GM18517 (cell line): ENCODE results near the gene SYP.
A peak's percentile ranks its signal among the peaks of the same experiment; 100 is the strongest.

Source experiments
- ATAC-seq: cut with Tn5 transposase; IDR thresholded peaks from one replicate; pipeline ENCODE4 v1.9.1; 2021; ENCODE audit warnings: mild to moderate bottlenecking, moderate library complexity; ENCODE audit not compliant: unreplicated experiment

SYP gene

DNA sequence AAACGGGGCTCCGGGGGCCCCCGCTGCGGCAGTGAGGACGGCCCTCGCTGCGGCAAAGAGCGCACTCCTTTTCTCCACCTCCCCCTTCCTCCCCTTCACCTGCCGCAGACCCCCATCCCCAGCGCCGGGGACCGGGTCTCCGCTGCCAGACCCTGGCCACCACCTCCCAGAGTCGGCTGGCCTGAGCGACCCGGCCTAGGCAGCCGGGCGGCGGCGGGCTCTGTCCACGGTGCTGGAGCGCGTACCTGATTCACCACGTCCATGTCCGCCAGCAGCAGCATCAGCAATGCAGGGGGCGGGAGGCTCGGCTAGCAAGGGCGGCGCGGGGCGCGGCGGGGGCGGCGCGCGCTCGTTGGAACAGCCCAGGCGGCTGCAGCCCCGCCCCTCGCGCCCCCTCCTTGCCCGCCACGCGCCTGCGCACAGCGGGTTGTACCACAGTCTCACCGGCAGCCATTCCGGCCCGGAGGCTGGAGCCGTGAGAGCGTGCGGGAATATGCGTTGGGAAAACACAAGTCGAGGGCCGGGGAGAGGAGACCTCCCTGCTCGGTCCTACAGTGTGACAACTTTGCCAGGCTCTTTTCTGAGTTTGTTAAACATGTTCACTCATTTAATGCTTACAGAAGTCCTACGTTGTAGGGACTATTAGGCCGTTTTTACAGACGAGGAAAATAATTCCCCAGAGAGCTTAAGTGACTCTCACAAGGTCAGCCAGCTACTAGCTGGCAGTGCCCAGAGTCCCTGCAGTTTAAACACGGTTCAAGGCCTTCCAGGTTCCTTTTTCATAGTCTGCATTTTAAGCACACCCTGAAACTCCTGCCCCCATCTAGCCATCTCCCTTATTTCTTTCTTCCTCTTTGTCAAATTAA lies at the start of gene SYP:
Gene SYP (minus strand): TSS at position 288 of the 866 bp plus-strand sequence. CDS start 7 bp downstream, at position 281.
- ATAC-seq: peak; percentile 70

GRCh38 chrX:49249616-49250015 lies 49.6 kb upstream of the SYP start:
- ATAC-seq: no peak

DNA sequence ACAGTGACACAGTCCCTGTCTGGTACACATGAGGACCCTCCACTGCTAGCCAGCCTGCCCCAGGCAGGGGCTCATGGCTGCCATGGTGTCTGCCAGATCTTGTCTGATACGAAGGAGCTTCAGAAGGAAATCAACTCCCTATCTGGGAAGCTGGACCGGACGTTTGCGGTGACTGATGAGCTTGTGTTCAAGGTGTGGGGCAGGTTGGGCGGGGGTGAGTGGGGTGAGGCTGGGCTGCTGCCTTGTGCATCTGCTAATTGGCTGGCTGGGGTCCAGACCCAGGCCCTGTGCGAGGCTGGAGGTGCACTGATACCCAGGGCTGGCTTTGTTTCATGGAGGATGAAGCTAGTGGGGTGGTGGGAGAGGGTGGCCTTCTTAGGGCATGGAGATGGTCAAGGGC lies 49.1 kb upstream of the SYP start:
- no peak for ATAC-seq

DNA sequence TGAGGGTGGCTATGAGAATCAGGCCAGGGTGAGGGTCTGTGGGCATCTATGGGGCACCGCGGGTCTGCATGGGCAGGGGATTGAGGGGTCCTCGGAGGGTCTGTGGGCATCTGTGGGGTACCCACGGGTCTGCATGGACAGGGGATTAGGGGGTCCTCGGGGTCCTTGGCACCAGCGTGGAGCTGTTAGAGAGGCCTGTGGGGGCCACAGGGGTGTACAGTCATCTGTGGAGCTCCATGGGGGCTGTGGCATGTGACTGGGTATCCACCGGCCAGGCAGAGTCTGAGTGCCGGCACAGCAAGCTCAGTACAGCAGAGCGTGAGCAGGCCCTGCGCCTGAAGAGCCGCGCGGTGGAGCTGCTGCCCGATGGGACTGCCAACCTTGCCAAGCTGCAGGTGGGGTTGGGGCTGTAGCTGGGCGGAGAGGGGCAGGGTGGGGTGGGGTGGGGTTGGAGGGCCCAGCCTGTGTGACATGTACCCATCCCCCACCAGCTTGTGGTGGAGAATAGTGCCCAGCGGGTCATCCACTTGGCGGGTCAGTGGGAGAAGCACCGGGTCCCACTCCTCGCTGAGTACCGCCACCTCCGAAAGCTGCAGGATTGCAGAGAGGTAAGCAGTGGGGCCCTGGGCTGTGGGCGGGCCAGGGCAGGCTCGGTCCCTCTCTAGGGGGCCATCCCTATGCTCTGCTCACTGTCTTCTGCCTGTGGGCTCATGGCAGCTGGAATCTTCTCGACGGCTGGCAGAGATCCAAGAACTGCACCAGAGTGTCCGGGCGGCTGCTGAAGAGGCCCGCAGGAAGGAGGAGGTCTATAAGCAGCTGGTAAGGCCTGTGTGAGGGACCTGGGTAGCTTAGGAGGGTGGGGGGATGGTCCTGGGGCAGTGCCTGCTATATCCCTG lies 48.2 kb upstream of the SYP start:
- no peak for ATAC-seq

- ATAC-seq: no peak
These were observed 47.4 kb upstream of the SYP start for GRCh38 chrX:49247346-49247745.

- no peak for ATAC-seq
These were observed 46.5 kb upstream of the SYP start for GRCh38 chrX:49246541-49246940.

DNA sequence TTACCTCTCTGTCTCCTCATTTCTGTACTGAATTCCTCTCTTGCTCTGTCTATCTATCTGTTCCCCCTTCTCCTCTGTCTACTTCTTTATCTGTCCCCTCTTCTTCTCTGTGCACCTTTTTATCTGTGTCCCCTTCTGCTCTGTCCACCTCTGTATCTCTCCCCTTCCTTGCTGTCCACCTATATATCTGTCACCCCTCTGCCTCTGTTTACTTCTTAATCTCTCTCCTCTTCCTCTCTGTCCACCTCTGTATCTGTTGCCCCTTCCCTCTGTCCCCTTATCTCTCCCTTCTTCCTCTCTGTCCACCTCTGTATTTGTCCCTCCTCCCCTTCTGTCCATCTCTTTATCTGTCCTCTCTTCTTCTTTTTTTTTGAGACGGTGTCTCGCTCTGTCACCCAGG lies 44.2 kb upstream of the SYP start:
- ATAC-seq: no peak

- ATAC-seq: no peak
These were observed 43.2 kb upstream of the SYP start for GRCh38 chrX:49243166-49243565.

GRCh38 chrX:49242545-49243066 lies 42.6 kb upstream of the SYP start:
- ATAC-seq: no peak

DNA sequence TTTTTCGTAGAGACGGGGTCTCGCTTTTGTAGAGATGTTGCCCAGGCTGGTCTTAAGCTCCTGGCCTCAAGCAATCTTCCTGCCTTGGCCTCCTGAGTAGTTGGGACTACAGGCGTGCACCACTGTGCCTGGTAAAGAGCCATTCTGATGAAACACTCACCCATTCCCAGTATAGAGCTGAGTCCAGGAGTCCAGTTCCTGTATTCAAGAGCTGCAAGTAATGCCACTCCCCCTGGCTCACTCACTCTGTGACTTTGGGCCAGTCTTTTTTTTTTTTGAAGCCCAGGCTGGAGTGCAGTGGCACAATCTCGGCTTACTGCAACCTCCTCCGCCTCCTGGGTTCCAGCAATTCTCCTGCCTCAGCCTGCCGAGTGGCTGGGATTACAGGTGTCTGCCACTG lies 38.7 kb upstream of the SYP start:
- no peak for ATAC-seq

DNA sequence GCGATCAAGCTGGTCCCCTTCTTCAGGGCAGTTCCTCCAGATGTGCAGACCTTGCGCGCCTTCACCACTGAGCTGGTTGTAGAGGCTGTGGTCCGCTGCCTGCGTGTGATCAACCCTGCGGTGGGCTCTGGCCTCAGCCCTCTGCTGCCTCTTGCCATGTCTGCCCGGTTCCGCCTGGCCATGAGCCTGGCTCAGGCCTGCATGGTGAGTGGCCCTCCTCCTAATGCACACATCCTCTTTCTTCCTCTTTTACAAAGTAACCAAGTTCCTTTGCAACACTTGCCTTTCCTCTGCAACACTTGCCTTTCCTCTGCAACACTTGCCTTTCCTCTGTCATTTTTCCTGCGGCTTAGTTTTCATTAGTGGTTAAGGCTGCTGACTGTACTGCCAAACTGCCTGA lies 37.1 kb upstream of the SYP start:
- no peak for ATAC-seq

DNA sequence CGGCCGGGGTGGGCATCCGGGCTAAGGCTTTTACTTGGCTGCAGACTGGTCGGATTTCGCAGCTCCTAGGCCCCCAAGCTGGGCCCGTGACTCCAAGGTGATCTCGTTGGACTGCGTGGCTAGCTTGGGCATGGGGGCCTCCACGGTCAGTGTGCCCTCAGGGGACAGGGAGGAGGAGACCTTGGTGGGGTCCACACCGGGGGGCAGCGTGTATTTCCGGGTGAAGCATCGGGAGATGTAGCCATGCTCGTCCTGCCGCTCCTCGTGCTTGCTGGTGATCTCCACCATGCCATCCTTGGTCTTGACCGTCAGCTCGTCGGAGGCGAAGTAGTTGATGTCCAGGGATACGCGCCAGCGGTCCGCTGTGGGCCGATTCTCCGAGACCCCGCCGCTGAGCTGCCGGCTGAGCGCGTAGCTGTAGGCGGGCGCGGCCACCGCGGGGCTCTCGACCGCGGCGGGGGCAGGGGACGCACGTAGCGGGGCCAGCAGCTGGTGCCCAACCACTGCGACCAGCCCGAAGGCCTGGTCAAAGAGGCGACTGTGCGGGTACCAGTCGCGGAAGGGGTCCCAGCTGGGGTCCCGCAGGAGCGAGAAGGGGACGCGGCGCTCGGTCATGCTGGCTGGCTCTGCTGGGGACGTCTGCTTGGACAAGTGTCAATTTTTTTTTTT lies 34.0 kb upstream of the SYP start:
- no peak for ATAC-seq

DNA sequence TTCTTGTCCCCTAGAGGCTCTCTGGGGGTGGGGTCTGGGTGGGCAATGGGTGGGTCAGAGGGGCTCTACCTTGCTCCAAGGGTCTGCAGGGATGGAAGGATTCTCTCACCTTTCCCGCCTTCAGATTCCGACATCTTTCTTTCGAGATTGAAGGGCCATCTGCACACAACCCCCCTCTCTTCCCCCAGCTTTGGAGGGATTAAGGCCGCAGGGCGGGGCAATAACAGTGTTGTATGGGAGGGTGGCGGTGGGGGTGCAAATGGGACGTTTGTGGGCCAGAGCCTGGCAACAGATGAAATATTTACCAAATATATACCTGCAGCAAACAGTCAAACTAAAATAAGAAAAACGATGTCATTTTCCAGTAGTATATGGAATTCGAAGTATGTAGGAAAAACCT lies 33.2 kb upstream of the SYP start, which contains the start of gene CACNA1F:
Gene CACNA1F (minus strand): TSS at position 165 of the 400 bp plus-strand sequence. CDS start 31 bp downstream, at position 134.
- no peak for ATAC-seq

DNA sequence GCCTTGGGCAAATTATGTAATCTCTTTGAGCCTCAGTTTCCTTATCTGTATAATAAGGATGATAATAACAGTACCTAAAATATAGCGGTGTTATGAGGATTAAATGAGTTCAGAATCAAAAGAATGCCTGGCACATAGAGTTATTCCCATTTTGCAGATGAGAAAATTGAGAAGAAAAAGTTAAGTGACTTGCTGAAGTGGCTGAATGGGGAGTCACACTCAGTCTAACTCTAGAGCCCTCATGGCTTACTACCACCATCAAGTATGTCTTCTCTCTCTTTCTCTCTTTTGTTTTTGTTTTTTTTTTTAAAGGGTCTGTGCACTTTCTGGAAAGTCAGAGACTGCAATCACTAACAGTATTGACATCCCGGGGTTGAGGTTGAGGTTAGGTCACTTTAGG lies 32.5 kb upstream of the SYP start:
- ATAC-seq: no peak

GRCh38 chrX:49231333-49232000 lies 31.5 kb upstream of the SYP start:
- no peak for ATAC-seq

DNA sequence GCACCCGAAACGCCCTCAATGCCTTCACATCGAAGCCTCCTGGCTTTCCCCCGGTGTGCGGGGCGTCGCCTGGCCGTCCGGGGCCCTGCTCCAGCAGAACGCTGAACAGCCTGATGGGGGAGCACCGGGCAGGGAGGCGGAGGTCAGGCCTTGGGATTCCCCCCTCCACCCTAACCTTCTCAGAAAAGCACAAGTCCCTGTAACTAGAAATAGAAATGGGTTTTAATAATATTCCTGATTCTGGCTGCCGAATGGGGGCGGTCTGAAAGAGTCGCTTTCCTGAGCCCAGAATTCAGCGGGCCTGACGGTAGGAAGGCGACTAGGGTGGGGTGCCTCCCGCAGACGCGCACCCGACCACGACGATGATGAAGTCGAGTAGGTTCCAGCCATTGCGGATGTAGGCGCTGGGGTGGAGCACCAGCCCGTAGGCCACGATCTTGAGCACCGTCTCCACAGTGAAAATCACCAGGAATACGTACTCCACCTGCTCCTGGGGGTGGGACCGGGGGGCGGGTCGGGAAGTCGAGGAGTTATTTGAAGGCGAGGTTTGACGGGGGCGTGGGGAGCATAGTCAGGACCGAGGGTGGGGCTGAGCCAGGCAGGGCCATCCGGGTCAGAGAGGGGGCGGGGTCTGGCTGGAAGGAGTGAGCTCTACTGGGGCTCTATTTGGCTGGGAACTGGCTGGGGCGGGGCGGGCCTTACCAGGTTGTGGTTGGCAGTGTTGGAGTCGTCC lies 30.7 kb upstream of the SYP start:
- ATAC-seq: no peak

- no peak for ATAC-seq
These were observed 28.2 kb upstream of the SYP start for GRCh38 chrX:49228185-49228584.

DNA sequence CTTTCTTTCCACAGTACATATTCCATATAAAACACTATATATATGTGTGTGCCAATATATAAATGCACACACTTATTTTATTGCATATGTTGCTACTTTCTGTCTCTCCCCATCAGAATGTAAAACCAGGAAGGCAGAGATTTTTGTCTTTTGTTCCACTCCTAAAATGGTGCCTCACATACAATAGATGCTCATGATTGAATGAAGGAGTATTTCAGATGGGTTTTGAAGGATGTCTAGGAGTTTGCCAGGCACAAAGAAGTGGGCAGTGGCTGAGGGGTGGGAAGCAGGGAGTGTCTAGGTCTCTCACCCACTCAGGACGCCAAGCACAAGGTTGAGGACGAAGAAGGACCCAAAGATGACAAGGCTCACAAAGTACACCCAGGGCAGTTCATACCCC lies 27.7 kb upstream of the SYP start:
- no peak for ATAC-seq

DNA sequence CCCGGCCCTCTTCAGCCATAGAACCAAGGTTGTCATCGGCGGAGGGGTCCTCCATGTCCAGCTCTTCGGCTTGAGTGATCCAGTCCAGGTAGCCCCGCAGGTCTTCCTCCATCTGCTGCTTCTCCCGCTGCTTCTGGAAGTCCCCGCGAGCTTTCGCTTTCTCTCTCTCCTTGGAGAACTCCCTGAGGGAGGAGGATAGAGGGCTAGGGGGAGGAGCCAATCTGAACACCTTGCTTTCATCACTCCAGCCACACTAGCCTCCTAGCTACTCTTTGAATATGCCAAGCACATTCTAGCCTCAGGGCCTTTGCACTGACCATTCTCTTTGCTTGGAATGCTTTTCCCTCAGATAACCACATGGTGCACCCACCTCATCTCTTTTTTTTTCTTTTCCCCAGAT lies 27.0 kb upstream of the SYP start:
- no peak for ATAC-seq

DNA sequence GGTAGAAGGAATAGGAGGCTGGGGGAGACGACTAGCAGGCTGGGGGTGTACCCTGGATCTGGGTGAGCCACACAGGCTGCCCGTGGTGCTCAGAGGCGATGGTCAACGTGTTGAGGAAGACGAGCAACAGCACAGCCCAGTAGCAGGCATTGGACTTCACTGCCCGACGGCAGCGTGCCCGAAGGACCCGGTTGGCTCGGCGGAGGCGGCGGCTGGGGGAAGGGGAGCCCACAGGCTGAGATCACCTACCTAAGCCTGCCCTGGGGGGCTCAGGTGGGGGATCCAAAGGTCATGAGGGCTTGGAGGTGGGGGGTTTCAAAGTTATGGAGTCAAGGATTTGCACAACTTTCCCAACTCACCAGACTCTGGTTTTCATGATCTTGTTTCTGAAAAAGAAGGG lies 25.9 kb upstream of the SYP start:
- no peak for ATAC-seq
